Panc1 (cell line): ENCODE measurements around the gene ABCC1. TPM values are rescaled to one million over a fixed set of nuclear protein-coding genes. Genes with fewer than 3 reads are reported as not detected.

Source experiments
- ATAC-seq: fragments of 200-7000 bp; cut with Tn5 transposase; 2 replicates; pipeline ENCODE4 v1.9.1; 2020; ENCODE audit warnings: mild to moderate bottlenecking, moderate library complexity
- BruUV-seq: library from RNA; stranded (reverse); fragments of 400-500 nt; replicated peaks from 2 replicates; lab custom pipeline; 2021; lab: Mats Ljungman, UMichigan
- CTCF ChIA-PET: fragments of 300-600 bp; sonication (Branson Sonifier 250); formaldehyde crosslinking; loops from one replicate; lab custom pipeline; 2022; ENCODE audit warnings: antibody characterized with exemption; lab: Charles Lee
- POLR2A ChIA-PET: fragments of 300-600 bp; sonication (Branson Sonifier 250); formaldehyde crosslinking; loops from one replicate; lab custom pipeline; 2022; ENCODE audit warnings: antibody characterized with exemption; lab: Charles Lee
- DNase-seq: peaks from one replicate; pipeline ENCODE4 v3.0.0-alpha.2; 2010; ENCODE audit warnings: low read depth, low spot score
- H3K27ac ChIP-seq: 2 replicates; pipeline ENCODE4 v1.5.1; 2011; ENCODE audit warnings: mild to moderate bottlenecking, low read length, inconsistent platforms
- H3K27me3 ChIP-seq: fragments of 200-500 bp; sonication (Bioruptor generic); 2 replicates; pipeline ENCODE4 v1.6.0; 2014; ENCODE audit warnings: low read length, inconsistent platforms; ENCODE audit not compliant: control insufficient read depth, insufficient read depth
- H3K36me3 ChIP-seq: fragments of 200-500 bp; sonication (Bioruptor generic); 2 replicates; pipeline ENCODE4 v1.5.1; 2014; ENCODE audit warnings: inconsistent platforms, mild to moderate bottlenecking, low read length, moderate library complexity; ENCODE audit not compliant: control insufficient read depth, insufficient read depth
- H3K4me1 ChIP-seq: 2 replicates; pipeline ENCODE4 v1.5.1; 2011; ENCODE audit warnings: inconsistent platforms, mild to moderate bottlenecking, low read length, moderate library complexity; ENCODE audit not compliant: control insufficient read depth, insufficient read depth
- H3K4me3 ChIP-seq, 2 experiments: 2 replicates each; pipeline ENCODE4 v1.5.1; 2011 to 2012; ENCODE audit warnings: low read depth in 2 of 2, low read length in 2 of 2, mild to moderate bottlenecking in 2 of 2, inconsistent platforms in 1 of 2, moderate library complexity in 1 of 2
- H3K9me3 ChIP-seq: fragments of 200-500 bp; sonication (Bioruptor generic); 2 replicates; pipeline ENCODE4 v1.5.1; 2014; ENCODE audit warnings: low read depth, mild to moderate bottlenecking, inconsistent platforms, low read length, moderate library complexity; ENCODE audit not compliant: control insufficient read depth, insufficient read depth
- CTCF ChIP-seq: fragments of 450-650 bp; IDR thresholded peaks from 2 replicates; pipeline ENCODE4 v1.5.1; 2017; ENCODE audit warnings: mild to moderate bottlenecking
- POLR2AphosphoS5 ChIP-seq: IDR thresholded peaks from 2 replicates; pipeline ENCODE4 v1.6.1; 2012; ENCODE audit warnings: mild to moderate bottlenecking, low read depth, low read length, moderate library complexity
- SIN3A ChIP-seq: IDR thresholded peaks from 2 replicates; pipeline ENCODE4 v1.6.1; 2012; ENCODE audit warnings: low read depth, mild to moderate bottlenecking, low read length, moderate library complexity, borderline replicate concordance; ENCODE audit not compliant: insufficient read depth
- TCF7L2 ChIP-seq: IDR thresholded peaks from 2 replicates; pipeline ENCODE4 v1.6.1; 2011; ENCODE audit warnings: mild to moderate bottlenecking, low read depth, low read length, inconsistent platforms
- in situ Hi-C: cut with HindIII; loops from 2 replicates; pipeline ENCODE4 v1.10.0; 2016; ENCODE audit warnings: low sequenced_read_pairs, low pct_unique_long_range_greater_than_20kb
- intact Hi-C: fragments of 100-400 bp; cut with micrococcal nuclease; formaldehyde crosslinking; loops from one replicate; pipeline ENCODE4 v1.10.0; 2022; ENCODE audit not compliant: unreplicated experiment
- total RNA-seq: library from RNA; stranded (reverse); gene quantifications from one replicate; pipeline ENCODE4 v1.2.1, GENCODE V29; 2021; ENCODE audit not compliant: unreplicated experiment
- TF ChIP-seq, protein P1 (sequence below), 2 experiments: IDR thresholded peaks; 2 replicates each; pipeline ENCODE4 v1.6.1; 2011 to 2012; ENCODE audit warnings: low read depth in 2 of 2, control low read depth in 1 of 2, low read length in 1 of 2, mild to moderate bottlenecking in 1 of 2, moderate library complexity in 1 of 2; ENCODE audit not compliant: insufficient read depth in 1 of 2

Gene ABCC1
- total RNA-seq, 1 experiment from 2014 or later, result 296 TPM

- POLR2A ChIA-PET, result interaction anchor here (0.5 kb wide), 1 partner anchor 1093 kb away, joined by 3 read pairs; no protein-coding TSS in a partner anchor
- BruUV-seq, result no TSS peak
These were observed 163.7 kb downstream of the ABCC1 start for GRCh38 chr16:16113076-16113475.

GRCh38 chr16:16116841-16117240 is 167.4 kb downstream of the ABCC1 start:
- DNase-seq, result no peak
- intact Hi-C loops, result no loop called here
- in situ Hi-C loops, result no loop called here
- POLR2A ChIA-PET, result no interaction called here
- BruUV-seq, result no TSS peak
- CTCF ChIA-PET, result no interaction called here
- H3K9me3 ChIP-seq, result no peaks in the 10 kb centered on the region
- no peaks in the 10 kb centered on the region for H3K27me3 ChIP-seq
- no peak overlapping the region for H3K27ac ChIP-seq
- TF ChIP-seq SIN3A, result no peak
- no peak for TF ChIP-seq CTCF
- TF ChIP-seq POLR2AphosphoS5, result no peak
- TF ChIP-seq, protein P1, sequence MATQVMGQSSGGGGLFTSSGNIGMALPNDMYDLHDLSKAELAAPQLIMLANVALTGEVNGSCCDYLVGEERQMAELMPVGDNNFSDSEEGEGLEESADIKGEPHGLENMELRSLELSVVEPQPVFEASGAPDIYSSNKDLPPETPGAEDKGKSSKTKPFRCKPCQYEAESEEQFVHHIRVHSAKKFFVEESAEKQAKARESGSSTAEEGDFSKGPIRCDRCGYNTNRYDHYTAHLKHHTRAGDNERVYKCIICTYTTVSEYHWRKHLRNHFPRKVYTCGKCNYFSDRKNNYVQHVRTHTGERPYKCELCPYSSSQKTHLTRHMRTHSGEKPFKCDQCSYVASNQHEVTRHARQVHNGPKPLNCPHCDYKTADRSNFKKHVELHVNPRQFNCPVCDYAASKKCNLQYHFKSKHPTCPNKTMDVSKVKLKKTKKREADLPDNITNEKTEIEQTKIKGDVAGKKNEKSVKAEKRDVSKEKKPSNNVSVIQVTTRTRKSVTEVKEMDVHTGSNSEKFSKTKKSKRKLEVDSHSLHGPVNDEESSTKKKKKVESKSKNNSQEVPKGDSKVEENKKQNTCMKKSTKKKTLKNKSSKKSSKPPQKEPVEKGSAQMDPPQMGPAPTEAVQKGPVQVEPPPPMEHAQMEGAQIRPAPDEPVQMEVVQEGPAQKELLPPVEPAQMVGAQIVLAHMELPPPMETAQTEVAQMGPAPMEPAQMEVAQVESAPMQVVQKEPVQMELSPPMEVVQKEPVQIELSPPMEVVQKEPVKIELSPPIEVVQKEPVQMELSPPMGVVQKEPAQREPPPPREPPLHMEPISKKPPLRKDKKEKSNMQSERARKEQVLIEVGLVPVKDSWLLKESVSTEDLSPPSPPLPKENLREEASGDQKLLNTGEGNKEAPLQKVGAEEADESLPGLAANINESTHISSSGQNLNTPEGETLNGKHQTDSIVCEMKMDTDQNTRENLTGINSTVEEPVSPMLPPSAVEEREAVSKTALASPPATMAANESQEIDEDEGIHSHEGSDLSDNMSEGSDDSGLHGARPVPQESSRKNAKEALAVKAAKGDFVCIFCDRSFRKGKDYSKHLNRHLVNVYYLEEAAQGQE (IDR thresholded peaks at IDR 0.05; ENCODE audit: insufficient read depth in 1 of 2, low read depth in 2 of 2, low read length in 1 of 2), result no peak
- no peak for TF ChIP-seq TCF7L2
- peaks cover 19% of the 10 kb centered on the region for H3K36me3 ChIP-seq
- no peaks in the 10 kb centered on the region for H3K4me1 ChIP-seq
- H3K4me3 ChIP-seq, result no peak overlapping the region
- no peak for ATAC-seq

More at GRCh38 chr16:16113076-16113475, 163.7 kb downstream of the ABCC1 start:
- Histone ChIP-seq H3K36me3 (peaks cover 23% of the 10 kb centered on the region), H3K9me3 (no peaks in the 10 kb centered on the region), H3K4me1 (no peaks in the 10 kb centered on the region), H3K27ac (no peak overlapping the region), H3K27me3 (no peaks in the 10 kb centered on the region), H3K4me3 (no peak overlapping the region)
- TF ChIP-seq TCF7L2 (no peak), CTCF (no peak), POLR2AphosphoS5 (no peak), SIN3A (no peak)
- TF ChIP-seq, protein P1 (IDR thresholded peaks at IDR 0.05; ENCODE audit: insufficient read depth in 1 of 2, low read depth in 2 of 2, low read length in 1 of 2), result no peak
- DNase-seq (no peak), ATAC-seq (no peak)
- intact Hi-C loops (no loop called here), in situ Hi-C loops (no loop called here)
- CTCF ChIA-PET, result no interaction called here
